ENCODE results near the gene APOA1.
"Not testable (repeated sequence)": the region's sequence is repeated elsewhere in the genome, so short reads cannot be mapped to it uniquely, and the experiment has no call there.

The APOA1 gene

GRCh38 chr11:116819049-116819448, 18.4 kb downstream of the APOA1 start:
- H3K4me1 Mint-ChIP-seq, result no peaks in the 10 kb centered on the region
- no peaks in the 10 kb centered on the region for H3K9me3 Mint-ChIP-seq
- no peak overlapping the region for H3K4me3 Mint-ChIP-seq
- no peaks in the 10 kb centered on the region for H3K27me3 Mint-ChIP-seq
- H3K36me3 Mint-ChIP-seq, result no peaks in the 10 kb centered on the region
- H3K27ac Mint-ChIP-seq, result no peak overlapping the region

GRCh38 chr11:116814502-116814901, 22.9 kb downstream of the APOA1 start:
- no peaks in the 10 kb centered on the region for H3K4me1 Mint-ChIP-seq
- no peak overlapping the region for H3K4me3 Mint-ChIP-seq
- H3K27ac Mint-ChIP-seq, result no peak overlapping the region
- H3K36me3 Mint-ChIP-seq, result no peaks in the 10 kb centered on the region
- no peaks in the 10 kb centered on the region for H3K27me3 Mint-ChIP-seq
- no peaks in the 10 kb centered on the region for H3K9me3 Mint-ChIP-seq

GRCh38 chr11:116813781-116814471, 23.5 kb downstream of the APOA1 start:
- Mint-ChIP-seq H3K4me3 (no peak overlapping the region), H3K27ac (no peak overlapping the region), H3K27me3 (no peaks in the 10 kb centered on the region), H3K9me3 (no peaks in the 10 kb centered on the region), H3K4me1 (no peaks in the 10 kb centered on the region), H3K36me3 (no peaks in the 10 kb centered on the region)

GRCh38 chr11:116813170-116813569, 24.3 kb downstream of the APOA1 start:
- Mint-ChIP-seq H3K9me3 (no peaks in the 10 kb centered on the region), H3K36me3 (no peaks in the 10 kb centered on the region), H3K4me3 (no peak overlapping the region), H3K4me1 (no peaks in the 10 kb centered on the region), H3K27ac (no peak overlapping the region), H3K27me3 (no peaks in the 10 kb centered on the region)

GRCh38 chr11:116812109-116812508, 25.3 kb downstream of the APOA1 start:
- no peaks in the 10 kb centered on the region for H3K9me3 Mint-ChIP-seq
- no peaks in the 10 kb centered on the region for H3K27me3 Mint-ChIP-seq
- no peak overlapping the region for H3K27ac Mint-ChIP-seq
- H3K4me3 Mint-ChIP-seq, result no peak overlapping the region
- H3K4me1 Mint-ChIP-seq, result no peaks in the 10 kb centered on the region
- no peaks in the 10 kb centered on the region for H3K36me3 Mint-ChIP-seq

GRCh38 chr11:116811194-116811593, 26.2 kb downstream of the APOA1 start:
- H3K9me3 Mint-ChIP-seq, result no peaks in the 10 kb centered on the region
- H3K36me3 Mint-ChIP-seq, result no peaks in the 10 kb centered on the region
- H3K4me3 Mint-ChIP-seq, result no peak overlapping the region

GRCh38 chr11:116808262-116809175, 28.9 kb downstream of the APOA1 start:
- no peaks in the 10 kb centered on the region for H3K27me3 Mint-ChIP-seq
- H3K27ac Mint-ChIP-seq, result no peak overlapping the region
- H3K4me3 Mint-ChIP-seq, result no peak overlapping the region
- H3K4me1 Mint-ChIP-seq, result no peaks in the 10 kb centered on the region
- H3K9me3 Mint-ChIP-seq, result no peaks in the 10 kb centered on the region
- no peaks in the 10 kb centered on the region for H3K36me3 Mint-ChIP-seq

More at GRCh38 chr11:116811194-116811593, 26.2 kb downstream of the APOA1 start:
- Mint-ChIP-seq H3K27ac (no peak overlapping the region), H3K4me1 (no peaks in the 10 kb centered on the region), H3K27me3 (no peaks in the 10 kb centered on the region)

- Mint-ChIP-seq H3K27ac (no peak overlapping the region), H3K27me3 (no peaks in the 10 kb centered on the region), H3K9me3 (no peaks in the 10 kb centered on the region), H3K36me3 (no peaks in the 10 kb centered on the region), H3K4me3 (no peak overlapping the region), H3K4me1 (no peaks in the 10 kb centered on the region)
Observed at GRCh38 chr11:116807601-116808261, 29.7 kb downstream of the APOA1 start.

- Mint-ChIP-seq H3K36me3 (no peaks in the 10 kb centered on the region), H3K4me1 (no peaks in the 10 kb centered on the region), H3K9me3 (no peaks in the 10 kb centered on the region), H3K27ac (no peak overlapping the region), H3K4me3 (no peak overlapping the region), H3K27me3 (peaks cover 2% of the 10 kb centered on the region)
Observed at GRCh38 chr11:116804001-116804400, 33.4 kb downstream of the APOA1 start.

- not testable (repeated sequence) for H3K9me3 Mint-ChIP-seq, H3K4me3 Mint-ChIP-seq, H3K36me3 Mint-ChIP-seq, H3K27ac Mint-ChIP-seq, H3K27me3 Mint-ChIP-seq, H3K4me1 Mint-ChIP-seq
Observed at GRCh38 chr11:116801662-116802061, 35.8 kb downstream of the APOA1 start.

GRCh38 chr11:116800610-116801009, 36.8 kb downstream of the APOA1 start:
- no peaks in the 10 kb centered on the region for H3K9me3 Mint-ChIP-seq
- peak overlapping the region; percentile 8 for H3K27ac Mint-ChIP-seq
- H3K4me1 Mint-ChIP-seq, result no peaks in the 10 kb centered on the region
- H3K4me3 Mint-ChIP-seq, result no peak overlapping the region
- H3K36me3 Mint-ChIP-seq, result no peaks in the 10 kb centered on the region
- H3K27me3 Mint-ChIP-seq, result peaks cover 2% of the 10 kb centered on the region

GRCh38 chr11:116798368-116798767, 39.1 kb downstream of the APOA1 start:
- peak overlapping the region; percentile 30 for H3K27ac Mint-ChIP-seq
- H3K27me3 Mint-ChIP-seq, result peaks cover 2% of the 10 kb centered on the region
- H3K36me3 Mint-ChIP-seq, result no peaks in the 10 kb centered on the region
- H3K4me1 Mint-ChIP-seq, result no peaks in the 10 kb centered on the region
- no peaks in the 10 kb centered on the region for H3K9me3 Mint-ChIP-seq
- no peak overlapping the region for H3K4me3 Mint-ChIP-seq

- no peaks in the 10 kb centered on the region for H3K4me1 Mint-ChIP-seq
- H3K4me3 Mint-ChIP-seq, result no peak overlapping the region
- no peaks in the 10 kb centered on the region for H3K9me3 Mint-ChIP-seq
- H3K27ac Mint-ChIP-seq, result no peak overlapping the region
- H3K36me3 Mint-ChIP-seq, result no peaks in the 10 kb centered on the region
- peaks cover 2% of the 10 kb centered on the region for H3K27me3 Mint-ChIP-seq
Observed at GRCh38 chr11:116797816-116798215, 39.6 kb downstream of the APOA1 start.

GRCh38 chr11:116796548-116796947, 40.9 kb downstream of the APOA1 start:
- no peak overlapping the region for H3K4me3 Mint-ChIP-seq
- peaks cover 1% of the 10 kb centered on the region for H3K27me3 Mint-ChIP-seq
- no peaks in the 10 kb centered on the region for H3K4me1 Mint-ChIP-seq
- no peaks in the 10 kb centered on the region for H3K9me3 Mint-ChIP-seq
- no peak overlapping the region for H3K27ac Mint-ChIP-seq
- H3K36me3 Mint-ChIP-seq, result no peaks in the 10 kb centered on the region

- no peak overlapping the region for H3K27ac Mint-ChIP-seq
- peaks cover 5% of the 10 kb centered on the region for H3K4me1 Mint-ChIP-seq
- H3K27me3 Mint-ChIP-seq, result peaks cover 1% of the 10 kb centered on the region
- no peaks in the 10 kb centered on the region for H3K9me3 Mint-ChIP-seq
- no peak overlapping the region for H3K4me3 Mint-ChIP-seq
- no peaks in the 10 kb centered on the region for H3K36me3 Mint-ChIP-seq
Observed at GRCh38 chr11:116794851-116795250, 42.6 kb downstream of the APOA1 start.

- no peak overlapping the region for H3K4me3 Mint-ChIP-seq
- H3K27ac Mint-ChIP-seq, result no peak overlapping the region
- H3K36me3 Mint-ChIP-seq, result no peaks in the 10 kb centered on the region
- no peaks in the 10 kb centered on the region for H3K9me3 Mint-ChIP-seq
- H3K4me1 Mint-ChIP-seq, result peaks cover 10% of the 10 kb centered on the region
- no peaks in the 10 kb centered on the region for H3K27me3 Mint-ChIP-seq
Observed at GRCh38 chr11:116793772-116794097, 43.7 kb downstream of the APOA1 start.
